AG09309 (cell line): ENCODE data around the gene ENDOU.
"Not testable (repeated sequence)": the region's sequence is repeated elsewhere in the genome, so short reads cannot be mapped to it uniquely, and the experiment has no call there.

Source experiments
- DNase-seq: peaks from one replicate; pipeline ENCODE4 v3.0.0-alpha.2; 2010; ENCODE audit warnings: low read depth
- H3K4me3 ChIP-seq: 2 replicates; pipeline ENCODE4 v1.5.1; 2011; ENCODE audit warnings: mild to moderate bottlenecking, low read depth, low read length, moderate library complexity; ENCODE audit not compliant: control insufficient read depth
- TF ChIP-seq, protein P1 (sequence below): IDR thresholded peaks from 2 replicates; pipeline ENCODE4 v1.5.1; 2011; ENCODE audit warnings: mild to moderate bottlenecking, low read depth, low read length, inconsistent platforms; ENCODE audit not compliant: insufficient read depth, control insufficient read depth; ENCODE audit errors: missing control alignments

Gene ENDOU

DNA sequence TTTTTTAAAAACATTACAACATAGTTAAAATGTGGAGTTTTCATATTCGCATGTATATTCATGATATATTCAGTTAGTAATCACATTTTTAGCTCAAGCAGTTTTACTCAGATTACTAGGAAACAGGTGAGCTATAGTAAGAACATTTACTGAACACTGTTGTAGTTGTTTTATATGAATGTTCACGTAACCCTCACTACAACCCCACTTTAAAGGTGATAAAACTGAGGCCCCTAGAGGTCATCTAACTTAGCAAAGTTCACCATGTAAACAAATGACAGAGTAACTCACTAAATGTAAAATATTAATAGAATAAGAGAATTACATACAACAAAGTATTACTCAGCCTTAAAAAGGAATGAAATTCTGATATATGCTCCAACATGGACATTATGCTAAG, 45.5 kb downstream of the ENDOU start:
- H3K4me3 ChIP-seq, result no peak overlapping the region
- TF ChIP-seq, protein P1, sequence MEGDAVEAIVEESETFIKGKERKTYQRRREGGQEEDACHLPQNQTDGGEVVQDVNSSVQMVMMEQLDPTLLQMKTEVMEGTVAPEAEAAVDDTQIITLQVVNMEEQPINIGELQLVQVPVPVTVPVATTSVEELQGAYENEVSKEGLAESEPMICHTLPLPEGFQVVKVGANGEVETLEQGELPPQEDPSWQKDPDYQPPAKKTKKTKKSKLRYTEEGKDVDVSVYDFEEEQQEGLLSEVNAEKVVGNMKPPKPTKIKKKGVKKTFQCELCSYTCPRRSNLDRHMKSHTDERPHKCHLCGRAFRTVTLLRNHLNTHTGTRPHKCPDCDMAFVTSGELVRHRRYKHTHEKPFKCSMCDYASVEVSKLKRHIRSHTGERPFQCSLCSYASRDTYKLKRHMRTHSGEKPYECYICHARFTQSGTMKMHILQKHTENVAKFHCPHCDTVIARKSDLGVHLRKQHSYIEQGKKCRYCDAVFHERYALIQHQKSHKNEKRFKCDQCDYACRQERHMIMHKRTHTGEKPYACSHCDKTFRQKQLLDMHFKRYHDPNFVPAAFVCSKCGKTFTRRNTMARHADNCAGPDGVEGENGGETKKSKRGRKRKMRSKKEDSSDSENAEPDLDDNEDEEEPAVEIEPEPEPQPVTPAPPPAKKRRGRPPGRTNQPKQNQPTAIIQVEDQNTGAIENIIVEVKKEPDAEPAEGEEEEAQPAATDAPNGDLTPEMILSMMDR, result no peak
- no peak for DNase-seq

GRCh38 chr12:47672068-47672467, 53.2 kb downstream of the ENDOU start:
- TF ChIP-seq, protein P1, result no peak
- no peak for DNase-seq

DNA sequence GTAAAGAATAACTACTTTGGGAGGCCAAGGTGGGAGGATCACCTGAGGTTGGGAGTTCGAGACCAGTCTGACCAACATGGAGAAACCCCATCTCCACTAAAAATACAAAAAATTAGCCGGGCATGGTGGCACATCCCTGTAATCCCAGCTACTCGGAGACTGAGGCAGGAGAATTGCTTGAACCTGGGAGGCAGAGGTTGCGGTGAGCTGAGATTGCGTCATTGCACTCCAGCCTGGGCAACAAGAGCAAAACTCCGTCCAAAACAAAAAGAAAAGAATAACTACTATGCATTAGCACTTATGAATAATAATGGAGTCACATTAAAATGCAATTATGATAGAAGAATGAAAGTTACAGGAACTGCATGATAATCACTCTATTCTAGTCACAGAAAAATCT, 57.4 kb downstream of the ENDOU start:
- not testable (repeated sequence) for H3K4me3 ChIP-seq, DNase-seq

More at GRCh38 chr12:47672068-47672467, 53.2 kb downstream of the ENDOU start:
- H3K4me3 ChIP-seq, result no peak overlapping the region
